GM19240 (cell line): Measurements from ENCODE around the gene MCF2L.

Experiments
- DNase-seq: peaks from one replicate; pipeline ENCODE4 v3.0.0; 2011; ENCODE audit warnings: low spot score; ENCODE audit not compliant: insufficient read length

MCF2L gene

GRCh38 chr13:113080901-113081521 is 112.0 kb downstream of the MCF2L start:
- no peak for DNase-seq

- no peak for DNase-seq
Measured at GRCh38 chr13:113082198-113083021, 113.4 kb downstream of the MCF2L start.

GRCh38 chr13:113083022-113083373 is 114.0 kb downstream of the MCF2L start:
- DNase-seq = no peak

GRCh38 chr13:113083402-113084061 is 114.5 kb downstream of the MCF2L start:
- DNase-seq = no peak

- DNase-seq = no peak
Measured at GRCh38 chr13:113084094-113084942, 115.3 kb downstream of the MCF2L start.

- DNase-seq = no peak
Measured at GRCh38 chr13:113084943-113085540, 116.0 kb downstream of the MCF2L start.

- no peak for DNase-seq
Measured at GRCh38 chr13:113086031-113086750, 117.2 kb downstream of the MCF2L start.

- no peak for DNase-seq
Measured at GRCh38 chr13:113086991-113087922, 118.2 kb downstream of the MCF2L start.

GRCh38 chr13:113087923-113088690 is 119.1 kb downstream of the MCF2L start:
- no peak for DNase-seq

- DNase-seq = no peak
Measured at GRCh38 chr13:113088691-113089020, 119.6 kb downstream of the MCF2L start.

GRCh38 chr13:113089693-113090414 is 120.8 kb downstream of the MCF2L start:
- DNase-seq = no peak

- DNase-seq = no peak
Measured at GRCh38 chr13:113090415-113090770, 121.4 kb downstream of the MCF2L start.

- no peak for DNase-seq
Measured at GRCh38 chr13:113090806-113091205, 121.8 kb downstream of the MCF2L start.

- no peak for DNase-seq
Measured at GRCh38 chr13:113091211-113091771, 122.3 kb downstream of the MCF2L start.

- no peak for DNase-seq
Measured at GRCh38 chr13:113091891-113092775, 123.1 kb downstream of the MCF2L start.

GRCh38 chr13:113092776-113093579 is 124.0 kb downstream of the MCF2L start:
- DNase-seq = no peak
